Measurements from ENCODE around the gene HYKK.

DNA sequence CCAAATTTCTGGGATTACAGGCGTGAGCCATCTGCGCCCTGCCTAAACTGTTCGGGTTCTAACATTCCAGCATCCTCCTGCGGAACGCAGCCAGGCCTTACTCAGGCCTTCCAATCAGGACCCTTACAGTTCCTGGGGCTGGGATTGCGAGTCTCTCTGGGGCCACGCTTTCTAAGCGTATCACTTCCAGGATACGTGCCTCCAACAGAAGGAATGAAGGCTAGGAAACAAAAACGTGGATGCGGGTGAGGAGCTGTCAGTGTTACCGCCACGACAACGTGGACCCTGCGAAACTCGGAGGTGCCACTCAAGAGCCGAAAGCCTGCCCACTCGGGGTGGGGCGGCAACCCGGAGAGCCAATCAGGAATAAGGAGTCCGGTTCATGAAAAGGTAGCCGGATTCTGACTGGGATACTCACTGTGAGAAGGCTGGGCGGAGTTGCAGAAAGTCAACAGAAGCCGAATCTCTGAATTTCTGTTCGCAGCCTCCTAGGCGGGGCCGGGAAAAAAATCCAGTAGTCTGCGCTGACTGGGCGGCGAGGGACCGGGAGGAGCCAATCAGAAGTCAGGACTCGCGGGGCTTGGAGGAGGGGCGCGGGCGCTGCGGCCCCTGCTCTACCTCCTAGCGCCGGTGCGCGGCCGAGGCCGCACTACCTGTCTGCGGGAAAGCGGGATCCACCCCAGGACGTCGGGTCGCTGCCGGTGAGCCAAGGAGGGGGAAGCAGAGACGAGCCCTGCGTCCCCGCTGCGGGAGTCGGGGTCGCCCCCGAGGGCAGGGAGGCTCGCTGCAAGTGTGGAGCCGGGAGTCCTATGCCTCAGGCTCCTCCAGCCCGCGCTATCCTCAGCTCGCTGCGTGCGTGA is at the start of gene HYKK:
- TF ChIP-seq, protein P1, sequence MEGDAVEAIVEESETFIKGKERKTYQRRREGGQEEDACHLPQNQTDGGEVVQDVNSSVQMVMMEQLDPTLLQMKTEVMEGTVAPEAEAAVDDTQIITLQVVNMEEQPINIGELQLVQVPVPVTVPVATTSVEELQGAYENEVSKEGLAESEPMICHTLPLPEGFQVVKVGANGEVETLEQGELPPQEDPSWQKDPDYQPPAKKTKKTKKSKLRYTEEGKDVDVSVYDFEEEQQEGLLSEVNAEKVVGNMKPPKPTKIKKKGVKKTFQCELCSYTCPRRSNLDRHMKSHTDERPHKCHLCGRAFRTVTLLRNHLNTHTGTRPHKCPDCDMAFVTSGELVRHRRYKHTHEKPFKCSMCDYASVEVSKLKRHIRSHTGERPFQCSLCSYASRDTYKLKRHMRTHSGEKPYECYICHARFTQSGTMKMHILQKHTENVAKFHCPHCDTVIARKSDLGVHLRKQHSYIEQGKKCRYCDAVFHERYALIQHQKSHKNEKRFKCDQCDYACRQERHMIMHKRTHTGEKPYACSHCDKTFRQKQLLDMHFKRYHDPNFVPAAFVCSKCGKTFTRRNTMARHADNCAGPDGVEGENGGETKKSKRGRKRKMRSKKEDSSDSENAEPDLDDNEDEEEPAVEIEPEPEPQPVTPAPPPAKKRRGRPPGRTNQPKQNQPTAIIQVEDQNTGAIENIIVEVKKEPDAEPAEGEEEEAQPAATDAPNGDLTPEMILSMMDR (conservative IDR thresholded peaks at IDR 0.05; ENCODE audit: low read depth, low read length): 0 out of 2 replicates have a peak, but pooled peaks have one; percentile 7
- no peak for TF ChIP-seq EZH2 (IDR thresholded peaks at IDR 0.05; ENCODE audit: borderline replicate concordance, low read depth, low read length, poor library complexity, severe bottlenecking)

Measured in A673 (cell line).